ENCODE measurements around the gene RNF128.

RNF128 gene

GRCh38 chrX:106726485-106727437, at the start of gene RNF128:
Gene RNF128, plus strand, starts transcription at chrX:106726701. Its CDS starts 213 bp downstream, at chrX:106726914.
- peak; percentile 60 for DNase-seq (ENCODE audit: low spot score)

GRCh38 chrX:106680716-106681115, 45.8 kb upstream of the RNF128 start:
- no peak for DNase-seq (ENCODE audit: low spot score)

GRCh38 chrX:106684207-106684606, 42.3 kb upstream of the RNF128 start:
- DNase-seq (ENCODE audit: low spot score): no peak

GRCh38 chrX:106692425-106693065, 34.0 kb upstream of the RNF128 start:
- DNase-seq (ENCODE audit: low spot score): peak; percentile 23

- no peak for DNase-seq (ENCODE audit: low spot score)
These were observed 30.0 kb upstream of the RNF128 start for GRCh38 chrX:106696502-106696901.

GRCh38 chrX:106698693-106699092, 27.8 kb upstream of the RNF128 start:
- DNase-seq (ENCODE audit: low spot score): no peak

- DNase-seq (ENCODE audit: low spot score): no peak
These were observed 23.9 kb upstream of the RNF128 start for GRCh38 chrX:106702636-106703035.

- DNase-seq (ENCODE audit: low spot score): no peak
These were observed 20.0 kb upstream of the RNF128 start for GRCh38 chrX:106706466-106706865.

GRCh38 chrX:106707771-106708454, 18.6 kb upstream of the RNF128 start:
- DNase-seq (ENCODE audit: low spot score): peak; percentile 14

GRCh38 chrX:106710771-106711170, 15.7 kb upstream of the RNF128 start:
- no peak for DNase-seq (ENCODE audit: low spot score)

GRCh38 chrX:106711375-106711774, 15.1 kb upstream of the RNF128 start:
- no peak for DNase-seq (ENCODE audit: low spot score)

GRCh38 chrX:106716004-106716403, 10.5 kb upstream of the RNF128 start:
- peak; percentile 18 for DNase-seq (ENCODE audit: low spot score)

GRCh38 chrX:106716463-106716862, 10.0 kb upstream of the RNF128 start:
- no peak for DNase-seq (ENCODE audit: low spot score)

- no peak for DNase-seq (ENCODE audit: low spot score)
These were observed 7.8 kb upstream of the RNF128 start for GRCh38 chrX:106718709-106719108.

- no peak for DNase-seq (ENCODE audit: low spot score)
These were observed 570 bp upstream of the RNF128 start for GRCh38 chrX:106725931-106726330.

GRCh38 chrX:106728337-106728736, 1.8 kb downstream of the RNF128 start:
- DNase-seq (ENCODE audit: low spot score): no peak

- no peak for DNase-seq (ENCODE audit: low spot score)
These were observed 3.9 kb downstream of the RNF128 start for GRCh38 chrX:106730401-106730800.

GRCh38 chrX:106731590-106731989, 5.1 kb downstream of the RNF128 start:
- no peak for DNase-seq (ENCODE audit: low spot score)

- no peak for DNase-seq (ENCODE audit: low spot score)
These were observed 8.3 kb downstream of the RNF128 start for GRCh38 chrX:106734827-106735226.

- no peak for DNase-seq (ENCODE audit: low spot score)
These were observed 13.8 kb downstream of the RNF128 start for GRCh38 chrX:106740193-106740780.

GRCh38 chrX:106742193-106742592, 15.7 kb downstream of the RNF128 start:
- no peak for DNase-seq (ENCODE audit: low spot score)

- DNase-seq (ENCODE audit: low spot score): peak; percentile 11
These were observed 16.3 kb downstream of the RNF128 start for GRCh38 chrX:106742805-106743204.
